OCI-LY7 (cell line): ENCODE results near the gene BEST2. TPM values are rescaled to one million over a fixed set of nuclear protein-coding genes. Genes with fewer than 3 reads are reported as not detected.

Experiments used
- BruUV-seq: library from RNA; stranded (reverse); fragments of 400-500 nt; replicated peaks from 2 replicates; lab custom pipeline; 2021; lab: Mats Ljungman, UMichigan
- CTCF ChIA-PET: fragments of 300-600 bp; sonication (Branson Sonifier 250); formaldehyde crosslinking; loops from one replicate; lab custom pipeline; 2022; ENCODE audit warnings: antibody characterized with exemption; ENCODE audit not compliant: unreplicated experiment; lab: Charles Lee
- POLR2A ChIA-PET: fragments of 300-600 bp; sonication (Branson Sonifier 250); formaldehyde crosslinking; loops from one replicate; lab custom pipeline; 2022; ENCODE audit warnings: antibody characterized with exemption; lab: Charles Lee
- DNase-seq: peaks from one replicate; pipeline ENCODE4 v3.0.0-alpha.2; 2015; ENCODE audit warnings: low spot score
- H2AFZ ChIP-seq: fragments of 200-600 bp; sonication (generic), shearing (Covaris generic); 2 replicates; pipeline ENCODE4 v1.6.1; 2014; ENCODE audit warnings: mild to moderate bottlenecking, antibody characterized with exemption, low read length, moderate library complexity
- H3K27ac ChIP-seq: fragments of 200-600 bp; sonication (generic); 2 replicates; pipeline ENCODE4 v1.5.1; 2014; ENCODE audit warnings: mixed run types, low read depth, mild to moderate bottlenecking, moderate library complexity, low read length, inconsistent platforms; ENCODE audit not compliant: poor library complexity, severe bottlenecking
- H3K36me3 ChIP-seq: fragments of 200-600 bp; sonication (generic); 2 replicates; pipeline ENCODE4 v1.6.1; 2014; ENCODE audit warnings: mild to moderate bottlenecking, antibody characterized with exemption, low read length, moderate library complexity, mixed read lengths; ENCODE audit not compliant: insufficient read depth
- H3K4me1 ChIP-seq: fragments of 200-600 bp; sonication (generic); 2 replicates; pipeline ENCODE4 v1.5.1; 2014; ENCODE audit warnings: mild to moderate bottlenecking, low read length; ENCODE audit not compliant: insufficient read depth, poor library complexity, severe bottlenecking
- H3K4me2 ChIP-seq: fragments of 200-600 bp; sonication (generic); 2 replicates; pipeline ENCODE4 v1.6.1; 2014; ENCODE audit warnings: mild to moderate bottlenecking, low read length
- H3K4me3 ChIP-seq: fragments of 200-600 bp; sonication (generic); 2 replicates; pipeline ENCODE4 v1.5.1; 2014; ENCODE audit warnings: mild to moderate bottlenecking, low read depth, low read length; ENCODE audit not compliant: poor library complexity, severe bottlenecking
- H3K79me2 ChIP-seq: fragments of 200-600 bp; sonication (generic); 2 replicates; pipeline ENCODE4 v1.6.1; 2016; ENCODE audit warnings: low read depth, mild to moderate bottlenecking, low read length, moderate library complexity, mixed read lengths; ENCODE audit not compliant: insufficient read depth
- H3K9me2 ChIP-seq: fragments of 200-600 bp; sonication (generic); 2 replicates; pipeline ENCODE4 v1.6.1; 2016; ENCODE audit warnings: mild to moderate bottlenecking, low read length, mixed read lengths; ENCODE audit not compliant: insufficient read depth
- H3K9me3 ChIP-seq: fragments of 200-600 bp; sonication (generic); 2 replicates; pipeline ENCODE4 v1.6.1; 2014; ENCODE audit warnings: mild to moderate bottlenecking, mixed run types, low read length, mixed read lengths
- H4K20me1 ChIP-seq: fragments of 200-600 bp; sonication (generic); 2 replicates; pipeline ENCODE4 v1.6.1; 2014; ENCODE audit warnings: mild to moderate bottlenecking, antibody characterized with exemption, low read length, moderate library complexity, mixed read lengths; ENCODE audit not compliant: insufficient read depth
- CTCF ChIP-seq: fragments of 200-600 bp; sonication (generic); conservative IDR thresholded peaks from 2 replicates; pipeline ENCODE4 v1.5.1; 2014; ENCODE audit warnings: mild to moderate bottlenecking, antibody characterized with exemption, low read length, moderate library complexity, mixed read lengths
- EZH2phosphoT487 ChIP-seq: fragments of 200-600 bp; sonication (generic); IDR thresholded peaks from 2 replicates; pipeline ENCODE4 v1.6.1; 2018; ENCODE audit warnings: low read depth, borderline replicate concordance, mild to moderate bottlenecking, mixed run types, antibody characterized with exemption, low read length, moderate library complexity, mixed read lengths
- intact Hi-C: fragments of 100-400 bp; cut with micrococcal nuclease; formaldehyde crosslinking; loops from one replicate; pipeline ENCODE4 v1.10.0; 2022; ENCODE audit not compliant: unreplicated experiment
- total RNA-seq, 2 experiments: library from RNA; depleted of rRNA in 1 of 2; stranded (reverse); fragments of >200 nt in 1 of 2; shearing (Covaris generic) in 1 of 2; gene quantifications; 2 replicates each; pipeline ENCODE4 v1.2.3, GENCODE V29; 2014 to 2022

The BEST2 gene
- total RNA-seq, 2 experiments from 2014 or later: not detected

GRCh38 chr19:12772323-12772722 is 20.7 kb downstream of the BEST2 start:
- POLR2A ChIA-PET: no interaction called here
- TF ChIP-seq CTCF (no peak), EZH2phosphoT487 (no peak)
- H3K4me3 ChIP-seq: no peak overlapping the region
- no peaks in the 10 kb centered on the region for H3K9me2 ChIP-seq
- no peaks in the 10 kb centered on the region for H4K20me1 ChIP-seq
- CTCF ChIA-PET: interaction anchor here (0.9 kb wide), 1 partner anchor 19 kb away, joined by 3 read pairs; the partner anchor contains the start of gene JUNB
- no peaks in the 10 kb centered on the region for H3K9me3 ChIP-seq
- no peaks in the 10 kb centered on the region for H3K79me2 ChIP-seq
- no peak overlapping the region for H3K27ac ChIP-seq
- H3K4me2 ChIP-seq: no peak overlapping the region
- no peaks in the 10 kb centered on the region for H3K36me3 ChIP-seq
- no peak for DNase-seq
- no TSS peak for BruUV-seq
- no peak overlapping the region for H2AFZ ChIP-seq
- intact Hi-C loops: no loop called here
- peaks cover 12% of the 10 kb centered on the region for H3K4me1 ChIP-seq

DNA sequence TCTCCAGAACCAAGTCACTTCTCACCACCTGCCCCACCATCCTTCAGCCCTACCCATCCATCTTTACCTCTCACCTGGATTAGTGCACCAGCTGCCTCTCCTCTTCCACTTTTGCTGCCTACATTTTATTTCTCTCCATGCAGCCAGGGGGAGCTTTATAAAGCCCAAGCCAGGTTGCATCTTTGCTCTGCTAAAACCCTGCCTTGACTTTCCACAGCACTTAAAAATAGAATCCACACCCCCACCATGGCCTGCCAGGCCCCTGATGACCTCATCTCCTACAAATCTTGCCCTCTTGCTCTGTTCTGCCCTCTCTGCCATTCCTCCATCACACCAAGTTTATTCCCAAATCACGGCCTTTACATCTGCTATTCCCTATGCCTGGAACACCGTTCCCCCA is 22.0 kb downstream of the BEST2 start:
- Histone ChIP-seq H2AFZ (no peak overlapping the region), H3K4me3 (no peak overlapping the region), H3K9me2 (no peaks in the 10 kb centered on the region), H3K27ac (no peak overlapping the region), H3K4me1 (peaks cover 24% of the 10 kb centered on the region), H4K20me1 (no peaks in the 10 kb centered on the region), H3K36me3 (no peaks in the 10 kb centered on the region), H3K79me2 (no peaks in the 10 kb centered on the region), H3K4me2 (no peak overlapping the region), H3K9me3 (no peaks in the 10 kb centered on the region)
- DNase-seq: peak; percentile 45
- no TSS peak for BruUV-seq
- intact Hi-C loops: no loop called here
- CTCF ChIA-PET: no interaction called here
- POLR2A ChIA-PET: no interaction called here
- TF ChIP-seq CTCF: peak; percentile 57
- TF ChIP-seq EZH2phosphoT487: no peak

DNA sequence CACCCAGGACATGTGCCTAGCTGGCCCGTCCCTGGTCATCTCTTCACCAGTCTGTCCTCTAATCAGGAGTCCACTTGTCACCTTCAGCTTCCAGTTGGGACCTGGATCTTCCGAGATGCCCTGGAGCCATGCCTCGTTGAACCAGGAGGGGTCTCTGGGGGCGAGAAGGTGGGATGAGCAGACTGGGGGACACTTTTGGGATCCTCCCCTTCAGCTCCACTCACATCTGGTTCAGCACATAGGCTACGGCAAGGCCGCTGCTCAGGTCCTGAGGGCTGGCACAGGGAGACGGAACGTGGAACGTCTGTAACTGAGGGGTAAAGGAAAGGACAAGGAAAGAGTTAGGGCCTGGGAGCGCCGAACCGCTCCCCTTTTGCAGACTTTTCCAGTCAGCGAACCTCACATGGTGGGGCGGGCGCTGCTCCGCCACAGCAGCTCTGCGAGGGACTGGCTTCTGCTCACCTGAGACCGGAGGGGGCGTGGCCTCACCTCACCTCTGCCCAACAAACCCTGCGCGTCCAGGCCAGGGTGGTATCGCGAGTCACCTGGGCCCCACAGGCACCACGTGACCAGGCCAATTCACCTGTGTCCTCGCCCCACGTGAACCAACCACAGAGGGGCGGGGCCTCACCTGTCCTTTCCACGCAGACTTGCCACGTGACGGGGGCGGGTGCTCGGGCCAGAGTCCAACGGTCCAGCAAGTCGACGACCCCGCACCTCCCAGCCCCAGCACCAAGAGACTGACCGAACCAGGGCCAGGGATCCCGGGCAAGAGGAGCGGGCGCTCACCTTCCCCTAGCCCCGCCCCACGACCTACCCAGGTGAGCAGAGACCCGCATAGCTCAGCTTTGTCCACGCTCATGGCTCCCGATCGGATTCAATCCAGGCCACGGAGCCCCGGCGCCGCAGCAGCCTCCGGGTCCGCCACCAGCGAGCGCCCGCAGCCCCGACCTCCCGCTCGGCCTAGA is 23.3 kb downstream of the BEST2 start, which contains the start of gene HOOK2:
Gene HOOK2, minus strand, starts transcription at position 965 of the 968 bp plus-strand sequence. Its CDS starts 103 bp downstream, at position 862.
- no peaks in the 10 kb centered on the region for H3K9me3 ChIP-seq
- POLR2A ChIA-PET: no interaction called here
- intact Hi-C loops: no loop called here
- CTCF ChIA-PET: no interaction called here
- BruUV-seq: no TSS peak
- no peak within 1 kb of the TSS; the same call in 1 of the 2 replicates for H2AFZ ChIP-seq
- H3K4me3 ChIP-seq: peak within 1 kb of the TSS; percentile 70
- TF ChIP-seq CTCF: no peak
- no peak for TF ChIP-seq EZH2phosphoT487
- no peaks in the 10 kb centered on the region for H4K20me1 ChIP-seq
- H3K36me3 ChIP-seq: no peaks in the 10 kb centered on the region
- peaks cover 34% of the 10 kb centered on the region for H3K4me1 ChIP-seq
- H3K4me2 ChIP-seq: peak within 1 kb of the TSS; percentile 79
- no peak for DNase-seq
- H3K27ac ChIP-seq: no peak within 1 kb of the TSS
- no peaks in the 10 kb centered on the region for H3K9me2 ChIP-seq
- no peaks in the 10 kb centered on the region for H3K79me2 ChIP-seq
